Measurements from ENCODE around the gene COX6A1.

Gene COX6A1

DNA sequence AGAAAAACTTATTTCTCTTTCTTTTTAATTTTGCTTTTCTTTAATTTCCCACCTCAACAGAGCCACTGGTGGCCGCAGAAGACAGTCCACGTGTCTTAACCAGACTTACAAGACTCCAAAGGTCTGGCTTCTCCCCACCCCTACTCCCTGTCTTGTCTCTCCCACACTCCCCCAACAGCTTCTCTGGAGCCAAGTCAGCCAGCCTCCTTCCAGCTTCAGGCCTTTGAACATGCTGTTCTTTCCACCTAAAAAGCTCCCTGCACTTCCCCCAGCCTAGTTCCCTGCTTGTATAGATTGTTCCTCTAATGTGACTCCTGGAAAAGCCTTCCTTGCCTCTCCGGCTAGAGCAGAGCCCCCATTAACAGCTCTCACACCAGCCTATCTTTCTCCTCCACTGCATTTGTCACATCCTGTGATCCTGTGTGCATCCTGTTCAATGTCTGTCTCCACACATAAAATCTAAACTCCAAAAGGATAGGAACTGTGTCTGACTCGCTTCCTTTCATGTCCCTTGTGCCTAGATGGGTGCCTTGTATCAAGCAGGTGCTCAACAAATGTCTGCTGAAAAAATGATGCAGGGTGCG, 50.2 kb downstream of the COX6A1 start:
- no peak overlapping the region for H3K27ac ChIP-seq
- TF ChIP-seq, protein P1, sequence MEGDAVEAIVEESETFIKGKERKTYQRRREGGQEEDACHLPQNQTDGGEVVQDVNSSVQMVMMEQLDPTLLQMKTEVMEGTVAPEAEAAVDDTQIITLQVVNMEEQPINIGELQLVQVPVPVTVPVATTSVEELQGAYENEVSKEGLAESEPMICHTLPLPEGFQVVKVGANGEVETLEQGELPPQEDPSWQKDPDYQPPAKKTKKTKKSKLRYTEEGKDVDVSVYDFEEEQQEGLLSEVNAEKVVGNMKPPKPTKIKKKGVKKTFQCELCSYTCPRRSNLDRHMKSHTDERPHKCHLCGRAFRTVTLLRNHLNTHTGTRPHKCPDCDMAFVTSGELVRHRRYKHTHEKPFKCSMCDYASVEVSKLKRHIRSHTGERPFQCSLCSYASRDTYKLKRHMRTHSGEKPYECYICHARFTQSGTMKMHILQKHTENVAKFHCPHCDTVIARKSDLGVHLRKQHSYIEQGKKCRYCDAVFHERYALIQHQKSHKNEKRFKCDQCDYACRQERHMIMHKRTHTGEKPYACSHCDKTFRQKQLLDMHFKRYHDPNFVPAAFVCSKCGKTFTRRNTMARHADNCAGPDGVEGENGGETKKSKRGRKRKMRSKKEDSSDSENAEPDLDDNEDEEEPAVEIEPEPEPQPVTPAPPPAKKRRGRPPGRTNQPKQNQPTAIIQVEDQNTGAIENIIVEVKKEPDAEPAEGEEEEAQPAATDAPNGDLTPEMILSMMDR (conservative IDR thresholded peaks at IDR 0.05) = no peak

DNA sequence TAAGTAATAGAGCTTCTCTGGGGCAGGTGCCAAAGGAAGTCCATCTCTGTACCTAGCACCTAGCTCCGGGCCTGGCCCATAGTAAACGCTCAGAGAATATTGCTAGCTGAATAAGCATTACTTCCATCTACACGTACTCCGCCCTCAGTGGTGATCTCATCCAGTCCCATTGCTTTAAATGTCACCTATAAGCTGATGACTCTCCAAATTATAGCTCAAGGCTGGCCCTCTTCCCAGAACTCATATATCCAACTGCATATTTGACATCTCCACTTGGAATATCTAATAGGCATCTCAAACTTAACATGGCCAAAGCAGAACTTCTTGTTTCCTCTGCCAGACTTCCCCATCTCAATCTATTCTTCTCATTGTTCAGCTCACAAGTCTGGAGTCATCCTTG, 51.1 kb downstream of the COX6A1 start:
- H3K27ac ChIP-seq = no peak overlapping the region
- TF ChIP-seq, protein P1 (conservative IDR thresholded peaks at IDR 0.05) = no peak

DNA sequence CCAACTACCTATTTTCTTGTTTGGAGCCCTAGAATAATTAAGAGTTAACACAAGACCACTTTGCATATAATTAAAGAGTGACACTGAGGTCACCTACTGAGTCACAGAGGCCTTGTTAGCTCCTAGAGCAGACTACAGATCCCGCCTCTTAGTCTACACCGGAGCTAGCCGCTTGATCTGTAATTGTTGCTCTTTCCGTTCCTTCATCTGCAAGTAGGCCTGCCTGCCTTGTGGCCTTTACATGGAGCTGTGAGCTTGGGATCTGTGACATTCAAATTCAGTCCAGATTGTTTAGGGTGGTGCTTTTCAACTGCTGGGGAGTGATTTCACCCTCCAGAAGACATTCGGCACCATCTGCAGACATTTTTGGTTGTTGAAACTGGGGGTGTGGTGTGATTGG, 52.4 kb downstream of the COX6A1 start:
- TF ChIP-seq, protein P1 (conservative IDR thresholded peaks at IDR 0.05) = no peak
- no peak overlapping the region for H3K27ac ChIP-seq
